Measurements from ENCODE around the gene OSBP2. TPM values are rescaled to one million over a fixed set of nuclear protein-coding genes. Genes with fewer than 3 reads are reported as not detected.

OSBP2 gene
- total RNA-seq, 4 donors from 2014 or later = 0.66 to 2.4 (median 1.6) TPM

DNA sequence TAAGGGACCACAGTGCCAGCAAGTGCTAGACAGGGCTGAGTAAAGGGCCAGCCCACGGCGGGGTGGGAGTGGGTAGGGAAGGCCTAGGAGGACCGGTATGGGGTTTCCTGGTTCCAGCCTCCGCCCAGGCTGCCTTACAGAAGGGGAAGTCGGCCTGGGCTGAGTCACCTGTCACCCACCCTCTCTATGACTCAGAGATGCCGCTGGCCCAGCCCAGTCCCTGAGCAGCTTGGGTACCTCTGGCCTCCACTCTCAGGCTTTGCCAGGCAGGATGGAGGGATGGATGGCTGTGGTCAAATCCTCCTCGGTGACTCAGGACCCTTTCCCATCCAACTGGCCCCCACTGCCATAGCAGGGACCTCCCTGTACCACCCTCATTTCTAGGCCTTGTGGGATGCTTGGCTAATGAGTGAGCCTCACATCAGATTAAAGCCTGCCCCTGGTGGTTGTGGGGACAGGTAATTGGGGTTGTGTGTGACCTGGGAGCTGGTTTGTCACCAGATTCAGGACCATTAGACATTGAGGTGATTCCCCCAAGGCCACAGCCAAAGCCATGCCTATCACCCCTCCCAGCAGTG is 45.2 kb upstream of the OSBP2 start:
- DNase-seq (ENCODE audit: low spot score in 2 of 2) = no peak
- Histone ChIP-seq H3K4me1 (peaks cover 0 to 19% (median 3%) of the 10 kb centered on the region in 4 donors), H3K27ac (no peak overlapping the region), H3K9me3 (no peaks in the 10 kb centered on the region), H3K4me3 (no peak overlapping the region), H3K36me3 (peaks cover 0 to 17% (median 0%) of the 10 kb centered on the region in 3 donors), H3K27me3 (no peaks in the 10 kb centered on the region)
- TF ChIP-seq, protein P1, sequence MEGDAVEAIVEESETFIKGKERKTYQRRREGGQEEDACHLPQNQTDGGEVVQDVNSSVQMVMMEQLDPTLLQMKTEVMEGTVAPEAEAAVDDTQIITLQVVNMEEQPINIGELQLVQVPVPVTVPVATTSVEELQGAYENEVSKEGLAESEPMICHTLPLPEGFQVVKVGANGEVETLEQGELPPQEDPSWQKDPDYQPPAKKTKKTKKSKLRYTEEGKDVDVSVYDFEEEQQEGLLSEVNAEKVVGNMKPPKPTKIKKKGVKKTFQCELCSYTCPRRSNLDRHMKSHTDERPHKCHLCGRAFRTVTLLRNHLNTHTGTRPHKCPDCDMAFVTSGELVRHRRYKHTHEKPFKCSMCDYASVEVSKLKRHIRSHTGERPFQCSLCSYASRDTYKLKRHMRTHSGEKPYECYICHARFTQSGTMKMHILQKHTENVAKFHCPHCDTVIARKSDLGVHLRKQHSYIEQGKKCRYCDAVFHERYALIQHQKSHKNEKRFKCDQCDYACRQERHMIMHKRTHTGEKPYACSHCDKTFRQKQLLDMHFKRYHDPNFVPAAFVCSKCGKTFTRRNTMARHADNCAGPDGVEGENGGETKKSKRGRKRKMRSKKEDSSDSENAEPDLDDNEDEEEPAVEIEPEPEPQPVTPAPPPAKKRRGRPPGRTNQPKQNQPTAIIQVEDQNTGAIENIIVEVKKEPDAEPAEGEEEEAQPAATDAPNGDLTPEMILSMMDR (IDR thresholded peaks at IDR 0.05) = no peak
- TF ChIP-seq EP300 (IDR thresholded peaks at IDR 0.05) (no peak), POLR2A (IDR thresholded peaks at IDR 0.05) (no peak)
- 56 to 75% methylated on average over 7 of the region's 7 CpGs for WGBS, 2 donors

DNA sequence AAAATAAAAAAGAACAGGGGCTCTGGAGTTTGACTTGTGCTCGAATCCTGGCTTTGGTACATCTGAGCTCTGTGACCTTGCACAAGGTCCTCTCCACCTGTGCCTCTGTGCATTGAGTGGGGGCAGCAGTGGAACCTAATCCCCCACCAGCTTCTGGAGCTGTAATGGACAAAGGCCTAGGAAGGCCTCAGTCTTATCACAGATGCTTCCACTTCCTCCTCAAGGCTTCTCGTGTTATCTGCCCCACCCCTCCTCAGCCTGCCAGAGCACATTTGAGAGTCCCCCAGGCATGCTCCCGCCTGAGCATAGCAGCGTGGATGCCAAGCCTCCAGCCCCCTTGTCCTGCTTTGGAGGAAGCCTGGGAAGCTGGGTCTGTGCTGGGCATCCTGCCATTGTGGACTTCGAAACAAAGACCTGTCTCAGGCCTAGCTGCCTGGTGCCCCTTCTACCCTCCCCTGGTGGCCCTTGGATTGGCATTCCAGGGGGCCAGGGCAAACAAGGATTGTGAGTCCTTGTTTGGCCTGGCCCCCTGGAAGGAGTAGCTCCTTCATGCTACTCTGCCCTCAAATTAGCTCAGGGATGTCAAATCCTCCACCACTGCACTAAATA is 44.1 kb upstream of the OSBP2 start:
- no peaks in the 10 kb centered on the region for H3K9me3 ChIP-seq
- H3K27ac ChIP-seq = peak overlapping the region in 2 of 4 donors; percentile 8 to 57
- WGBS, 2 donors = 30 to 43% methylated on average over 5 of the region's 5 CpGs
- peaks cover 0 to 15% (median 3%) of the 10 kb centered on the region in 4 donors for H3K4me1 ChIP-seq
- H3K36me3 ChIP-seq = peaks cover 0 to 21% (median 0%) of the 10 kb centered on the region in 3 donors
- TF ChIP-seq EP300 (IDR thresholded peaks at IDR 0.05) (no peak), POLR2A (IDR thresholded peaks at IDR 0.05) (no peak)
- TF ChIP-seq, protein P1 (IDR thresholded peaks at IDR 0.05) = no peak
- H3K4me3 ChIP-seq = no peak overlapping the region
- H3K27me3 ChIP-seq = no peaks in the 10 kb centered on the region
- DNase-seq (ENCODE audit: low spot score in 2 of 2) = no peak

DNA sequence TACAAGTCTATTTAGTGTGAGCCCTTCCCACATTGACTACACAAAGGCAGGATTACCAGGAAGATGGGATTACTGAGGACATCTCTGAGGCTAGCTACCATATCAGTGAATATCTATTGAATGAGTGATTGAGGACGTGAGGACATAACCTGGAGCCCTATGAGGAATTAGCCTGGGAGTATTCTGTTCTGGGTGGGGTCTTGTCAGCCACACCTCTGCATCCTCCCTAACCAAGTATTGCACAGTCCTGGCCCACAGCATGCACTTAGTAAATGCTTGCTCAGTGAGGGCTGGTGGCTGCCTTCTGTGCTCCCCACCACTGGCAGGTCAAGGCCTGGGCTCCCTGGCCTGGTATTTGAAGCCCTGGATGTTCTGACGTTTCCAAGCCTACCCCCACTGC is 41.8 kb upstream of the OSBP2 start:
- Histone ChIP-seq H3K36me3 (peaks cover 0 to 16% (median 0%) of the 10 kb centered on the region in 3 donors), H3K9me3 (no peaks in the 10 kb centered on the region), H3K27ac (no peak overlapping the region), H3K4me3 (no peak overlapping the region), H3K4me1 (peaks cover 0 to 15% (median 3%) of the 10 kb centered on the region in 4 donors), H3K27me3 (no peaks in the 10 kb centered on the region)
- TF ChIP-seq POLR2A (IDR thresholded peaks at IDR 0.05) (no peak), EP300 (IDR thresholded peaks at IDR 0.05) (no peak)
- TF ChIP-seq, protein P1 (IDR thresholded peaks at IDR 0.05) = no peak
- WGBS, 2 donors = 75 to 91% methylated on average over 2 of the region's 2 CpGs
- DNase-seq (ENCODE audit: low spot score in 2 of 2) = no peak

DNA sequence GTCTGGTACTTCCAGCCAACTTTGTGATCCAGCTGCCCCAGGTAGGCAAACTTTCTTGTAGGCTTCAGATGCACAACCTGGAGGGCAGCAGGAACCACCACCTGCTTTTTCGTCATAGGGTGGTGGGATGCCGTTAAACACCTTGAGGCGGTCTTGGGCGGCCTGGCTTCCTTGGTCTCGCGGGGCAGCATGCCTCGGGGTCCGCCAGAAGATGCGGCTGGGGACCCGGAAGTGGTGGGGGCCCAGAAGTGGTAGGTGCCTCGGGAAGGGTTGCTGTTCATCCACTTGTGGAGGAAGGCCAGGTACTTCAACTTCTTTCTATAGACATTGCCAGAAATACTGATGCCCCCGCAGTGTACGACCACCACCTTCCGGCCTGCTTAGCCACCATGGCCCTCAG is 40.3 kb upstream of the OSBP2 start:
- TF ChIP-seq POLR2A (IDR thresholded peaks at IDR 0.05) (no peak), EP300 (IDR thresholded peaks at IDR 0.05) (no peak)
- TF ChIP-seq, protein P1 (IDR thresholded peaks at IDR 0.05) = no peak
- no peaks in the 10 kb centered on the region for H3K9me3 ChIP-seq
- H3K27ac ChIP-seq = no peak overlapping the region
- H3K4me3 ChIP-seq = no peak overlapping the region
- peaks cover 0 to 30% (median 0%) of the 10 kb centered on the region in 3 donors for H3K36me3 ChIP-seq
- peaks cover 0 to 15% (median 3%) of the 10 kb centered on the region in 4 donors for H3K4me1 ChIP-seq
- H3K27me3 ChIP-seq = no peaks in the 10 kb centered on the region
- DNase-seq (ENCODE audit: low spot score in 2 of 2) = no peak
- 95 to 96% methylated on average over 14 of the region's 14 CpGs for WGBS, 2 donors

DNA sequence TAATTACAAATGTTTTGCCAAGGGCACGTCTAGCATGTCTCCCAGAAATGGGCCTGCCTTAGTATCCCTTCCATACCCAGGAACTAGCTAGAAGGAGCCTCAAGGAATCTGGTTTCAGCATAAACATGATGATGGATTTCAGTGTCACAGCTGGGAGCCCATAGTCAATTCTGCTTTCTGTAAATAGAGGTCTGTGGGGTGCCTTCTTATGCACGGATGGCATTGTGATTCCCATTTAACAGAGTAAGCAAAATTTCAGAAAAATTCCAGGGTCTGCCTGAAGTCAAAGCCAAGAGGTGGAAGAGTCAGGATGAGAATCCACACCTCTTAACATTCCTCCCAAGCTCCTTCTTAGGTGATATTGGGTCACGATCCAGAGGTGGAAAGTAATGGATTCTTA is 39.1 kb upstream of the OSBP2 start:
- peaks cover 0 to 6% (median 2%) of the 10 kb centered on the region in 4 donors for H3K4me1 ChIP-seq
- TF ChIP-seq EP300 (IDR thresholded peaks at IDR 0.05) = no peak
- TF ChIP-seq, protein P1 (IDR thresholded peaks at IDR 0.05) = no peak
- TF ChIP-seq POLR2A (IDR thresholded peaks at IDR 0.05) = no peak
- H3K27me3 ChIP-seq = no peaks in the 10 kb centered on the region
- WGBS, 2 donors = 57 to 62% methylated on average over 3 of the region's 3 CpGs
- H3K36me3 ChIP-seq = peaks cover 0 to 40% (median 0%) of the 10 kb centered on the region in 3 donors
- H3K27ac ChIP-seq = no peak overlapping the region
- DNase-seq (ENCODE audit: low spot score in 2 of 2) = no peak
- H3K4me3 ChIP-seq = no peak overlapping the region
- no peaks in the 10 kb centered on the region for H3K9me3 ChIP-seq

Data from tibial nerve (tissue), 4 donors.